ENCODE data around the gene CXCL3.

GRCh38 chr4:73992050-73992449, 46.4 kb downstream of the CXCL3 start:
- no peak for TF ChIP-seq TAF1 (IDR thresholded peaks at IDR 0.05; ENCODE audit: borderline replicate concordance, insufficient read depth, low read length)
- no peak for TF ChIP-seq FOXP2 (optimal IDR thresholded peaks at IDR 0.05; ENCODE audit: borderline replicate concordance, extremely low read depth, extremely low read length, insufficient read depth)
- TF ChIP-seq POLR2AphosphoS5 (IDR thresholded peaks at IDR 0.05; ENCODE audit: low read depth, low read length): no peak
- TF ChIP-seq REST (IDR thresholded peaks at IDR 0.05; ENCODE audit: insufficient read depth in 1 of 2, low read depth in 2 of 2, low read length in 2 of 2): no peak
